ENCODE data around the gene COPS3.

The COPS3 gene

DNA sequence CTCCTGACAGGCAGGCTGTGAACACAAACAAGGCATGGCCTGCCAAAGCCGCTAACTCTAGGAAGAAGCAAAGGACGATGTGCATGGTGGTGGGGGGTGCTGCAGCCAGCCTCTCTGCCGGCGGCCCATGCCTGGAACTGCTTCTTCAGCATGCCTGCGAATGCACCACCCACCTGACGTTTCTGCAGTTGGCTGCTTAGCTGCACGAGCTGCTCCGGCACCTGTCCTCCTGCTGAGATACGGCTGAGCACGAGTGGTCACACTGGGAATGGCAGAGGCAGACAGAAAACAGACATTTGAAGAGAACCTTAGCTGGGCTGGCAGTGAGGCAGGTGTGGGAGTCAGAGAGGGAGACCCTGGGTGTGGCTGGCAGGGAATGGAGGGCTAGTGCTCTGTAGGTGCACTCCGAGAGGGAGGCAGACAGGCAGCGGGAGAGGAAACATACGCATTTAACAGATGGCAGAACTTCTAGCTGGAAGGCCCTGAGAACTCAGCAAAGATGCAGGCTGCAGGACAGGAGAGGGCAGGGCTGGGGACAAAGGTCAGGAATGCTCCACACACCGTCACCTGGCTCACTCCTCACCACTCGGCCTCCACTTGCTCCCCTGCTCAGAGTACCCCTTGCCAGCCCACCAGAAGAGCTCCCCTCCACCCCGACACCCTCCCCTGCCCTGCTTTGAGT, 49.3 kb downstream of the COPS3 start:
- TF ChIP-seq, protein P1, sequence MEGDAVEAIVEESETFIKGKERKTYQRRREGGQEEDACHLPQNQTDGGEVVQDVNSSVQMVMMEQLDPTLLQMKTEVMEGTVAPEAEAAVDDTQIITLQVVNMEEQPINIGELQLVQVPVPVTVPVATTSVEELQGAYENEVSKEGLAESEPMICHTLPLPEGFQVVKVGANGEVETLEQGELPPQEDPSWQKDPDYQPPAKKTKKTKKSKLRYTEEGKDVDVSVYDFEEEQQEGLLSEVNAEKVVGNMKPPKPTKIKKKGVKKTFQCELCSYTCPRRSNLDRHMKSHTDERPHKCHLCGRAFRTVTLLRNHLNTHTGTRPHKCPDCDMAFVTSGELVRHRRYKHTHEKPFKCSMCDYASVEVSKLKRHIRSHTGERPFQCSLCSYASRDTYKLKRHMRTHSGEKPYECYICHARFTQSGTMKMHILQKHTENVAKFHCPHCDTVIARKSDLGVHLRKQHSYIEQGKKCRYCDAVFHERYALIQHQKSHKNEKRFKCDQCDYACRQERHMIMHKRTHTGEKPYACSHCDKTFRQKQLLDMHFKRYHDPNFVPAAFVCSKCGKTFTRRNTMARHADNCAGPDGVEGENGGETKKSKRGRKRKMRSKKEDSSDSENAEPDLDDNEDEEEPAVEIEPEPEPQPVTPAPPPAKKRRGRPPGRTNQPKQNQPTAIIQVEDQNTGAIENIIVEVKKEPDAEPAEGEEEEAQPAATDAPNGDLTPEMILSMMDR (IDR thresholded peaks at IDR 0.05), result no peak

DNA sequence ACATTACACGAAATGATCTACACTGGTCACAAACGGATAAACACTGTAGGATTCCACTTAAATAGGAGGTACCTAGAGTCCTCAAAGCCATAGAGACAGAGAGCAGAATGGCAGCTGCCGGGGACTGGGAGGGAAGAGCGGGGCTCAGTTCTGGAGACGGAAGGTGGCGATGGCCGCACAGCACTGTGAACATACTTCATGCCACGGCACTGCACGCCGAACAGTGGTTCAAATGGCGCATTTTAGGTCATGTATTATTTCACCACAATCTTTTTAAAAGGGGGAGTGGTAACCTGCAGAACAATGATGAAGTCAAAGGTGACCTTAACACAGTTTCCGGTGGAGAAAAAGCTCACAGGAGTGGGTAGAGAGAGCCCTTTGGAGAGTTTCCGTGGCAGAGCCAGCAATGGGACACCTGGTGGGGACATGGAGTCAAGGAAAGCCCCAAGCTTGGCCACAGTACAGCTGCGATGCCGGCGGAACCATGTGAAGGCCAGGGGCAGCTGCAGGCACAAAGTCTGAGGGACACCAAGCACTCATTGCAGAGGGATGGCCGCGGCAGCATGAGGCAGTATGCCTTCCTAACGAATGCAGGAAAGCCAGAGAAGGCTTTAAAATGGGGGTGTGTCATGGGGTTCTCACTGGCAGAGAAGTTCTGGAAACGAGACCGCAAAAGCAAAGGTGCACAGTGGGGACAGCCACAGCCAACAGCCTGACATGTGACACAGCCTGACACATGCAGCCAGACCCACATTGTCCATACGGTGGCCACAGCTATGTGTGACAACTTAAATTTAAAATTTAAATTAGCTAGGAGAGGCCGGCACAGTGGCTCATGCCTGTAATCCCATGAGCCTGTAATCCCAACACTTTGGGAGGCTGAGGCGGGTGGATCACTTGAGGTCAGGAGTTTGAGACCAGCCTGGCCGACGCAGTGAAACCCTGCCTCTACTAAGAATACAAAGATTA, 51.3 kb downstream of the COPS3 start:
- TF ChIP-seq, protein P1 (IDR thresholded peaks at IDR 0.05), result no peak

- TF ChIP-seq, protein P1 (IDR thresholded peaks at IDR 0.05), result no peak
These were observed 52.3 kb downstream of the COPS3 start for GRCh38 chr17:17228521-17229279.

DNA sequence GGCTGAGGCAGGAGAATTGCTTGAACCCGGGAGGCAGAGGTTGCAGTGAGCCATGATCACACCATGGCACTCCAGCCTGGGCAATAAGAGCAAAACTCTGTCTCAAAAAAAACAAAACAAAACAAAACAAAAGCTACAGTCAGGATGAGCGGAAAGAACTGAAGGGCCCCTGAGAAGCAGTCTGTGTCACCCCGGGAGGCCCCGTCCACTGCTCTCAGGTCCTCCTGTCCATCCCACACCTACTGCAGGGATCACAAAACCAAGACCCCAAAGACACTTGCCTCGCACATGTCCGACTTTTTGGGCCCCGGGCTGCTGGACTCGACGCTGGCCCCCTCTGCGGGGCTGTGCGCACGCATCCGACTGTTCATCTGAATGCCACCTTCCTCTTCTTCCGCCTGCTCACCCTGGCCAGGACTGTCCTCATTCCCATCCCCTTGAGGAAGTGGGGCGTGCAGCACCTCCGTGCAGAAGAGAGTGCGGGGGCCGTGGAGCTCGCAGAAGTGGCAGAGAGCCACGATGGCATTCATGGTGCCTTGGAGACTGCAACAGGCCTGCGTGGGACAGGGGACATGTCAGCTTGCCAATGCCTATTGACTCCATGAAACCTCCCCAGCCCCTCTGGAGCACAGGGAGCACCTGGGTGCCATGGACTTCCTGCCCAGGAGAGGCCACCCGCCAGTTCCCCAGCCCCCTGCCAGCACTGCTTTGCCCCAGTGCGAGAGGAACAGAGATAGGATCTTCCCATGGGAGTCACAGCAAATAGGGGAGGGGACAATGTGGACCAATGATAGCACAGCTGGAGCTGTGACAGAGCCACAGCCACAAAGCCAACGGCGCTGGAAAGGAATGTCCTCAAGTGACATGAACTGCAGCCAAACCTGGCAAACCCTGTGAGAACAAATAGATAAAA, 53.2 kb downstream of the COPS3 start:
- TF ChIP-seq, protein P1 (IDR thresholded peaks at IDR 0.05), result no peak

DNA sequence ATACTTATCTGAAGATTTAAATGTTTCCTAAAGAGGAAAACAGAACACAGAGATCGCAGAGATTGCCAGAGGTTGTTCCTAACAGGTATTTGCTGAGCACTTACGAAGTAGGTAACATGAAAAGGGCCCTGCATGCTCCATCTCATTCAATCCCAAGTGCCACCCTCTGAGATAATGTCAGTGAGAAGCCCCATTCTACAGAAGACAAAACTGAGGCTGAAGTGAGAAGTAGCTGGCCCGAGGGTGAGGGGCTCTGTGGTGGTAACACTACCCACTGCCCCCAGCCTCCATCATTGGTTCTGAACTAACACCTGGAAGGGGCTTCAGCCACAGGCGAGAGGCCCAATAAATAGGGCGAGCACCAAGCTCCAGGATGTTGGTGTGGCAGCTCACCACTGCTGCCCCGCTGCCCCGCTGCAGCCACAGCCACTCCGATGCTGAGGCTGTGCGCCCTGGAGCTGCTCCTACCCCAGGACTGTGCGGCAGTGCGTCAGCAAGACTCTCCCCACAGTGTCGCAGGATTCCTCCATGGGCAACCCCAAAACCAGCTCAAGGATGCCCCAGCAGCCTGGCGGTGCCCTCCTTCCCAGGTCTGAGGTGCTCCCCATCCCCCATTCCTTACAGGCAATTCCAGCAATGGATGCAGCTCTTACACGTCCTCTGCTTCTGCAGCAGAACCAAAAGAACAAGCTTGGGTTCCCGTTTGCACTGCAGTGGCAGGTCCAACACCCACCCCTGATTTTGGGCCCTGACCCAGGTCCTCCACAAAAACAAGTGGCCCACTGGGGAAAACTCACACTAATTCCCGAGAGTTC, 54.4 kb downstream of the COPS3 start:
- TF ChIP-seq, protein P1 (IDR thresholded peaks at IDR 0.05), result no peak

DNA sequence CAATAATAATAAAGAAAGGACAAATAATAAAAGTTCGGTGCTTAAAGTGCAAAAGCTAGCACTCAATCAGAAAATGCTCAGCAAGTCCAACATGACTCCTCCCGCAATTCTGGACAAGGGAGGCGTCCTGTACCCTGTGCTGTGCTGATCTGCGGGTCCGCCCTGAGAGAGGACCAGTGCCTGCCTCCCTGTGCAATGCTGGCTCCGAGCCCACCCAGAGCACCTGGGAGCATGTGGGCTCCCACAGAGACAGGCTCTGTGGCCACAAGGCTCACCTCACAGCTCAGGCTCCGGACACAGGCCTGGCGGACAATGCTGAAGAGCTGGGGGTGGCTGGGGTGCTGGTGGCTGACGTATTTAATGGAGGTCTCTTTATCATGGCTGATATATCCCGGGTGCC, 55.1 kb downstream of the COPS3 start:
- TF ChIP-seq, protein P1 (IDR thresholded peaks at IDR 0.05), result no peak
